ENCODE measurements around the gene PTCD2. TPM values are rescaled to one million over a fixed set of nuclear protein-coding genes. Genes with fewer than 3 reads are reported as not detected.

The PTCD2 gene
- total and polyA plus RNA-seq, 9 of the 15 experiments (the other 6 are each of a cell fraction or from before 2014, with no cell fraction given): 11.9 to 28.5 (median 18.6) TPM

DNA sequence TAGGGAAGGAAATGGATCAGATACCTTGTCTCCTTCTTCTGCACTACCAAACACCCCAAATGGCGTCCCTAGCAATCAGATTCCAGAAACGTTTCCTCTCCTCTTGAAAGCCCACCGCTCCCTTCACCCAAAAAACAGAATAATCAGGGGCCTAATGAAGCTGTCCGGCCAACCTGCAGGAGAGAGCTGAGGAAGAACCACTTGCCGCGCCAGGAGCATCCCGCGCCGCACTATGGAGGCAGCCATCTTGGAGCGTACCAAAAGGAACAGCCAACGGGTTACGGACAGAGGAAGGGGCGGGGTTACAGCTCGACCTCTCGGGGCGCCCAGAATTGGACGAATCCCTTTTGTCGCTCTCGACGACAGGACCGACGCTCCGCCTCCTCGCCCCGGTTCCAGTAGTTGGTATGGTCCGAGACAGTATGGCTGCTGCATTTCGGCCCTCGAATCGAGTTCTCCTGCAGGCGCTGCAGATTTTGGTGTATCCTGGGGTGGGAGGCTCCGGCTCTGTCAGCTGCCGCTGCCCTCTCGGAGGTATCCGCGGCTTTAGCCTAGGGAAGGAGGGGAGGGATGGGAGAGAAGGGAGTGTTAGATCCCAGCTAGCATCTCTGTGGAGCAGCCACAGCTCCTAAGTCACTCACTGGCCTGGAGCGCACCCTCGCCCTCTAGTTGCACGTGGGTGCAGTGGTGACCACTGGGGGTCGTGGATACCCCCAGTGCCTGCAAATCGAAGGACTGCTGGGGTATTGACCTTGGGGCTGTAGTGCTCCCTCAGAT is at the start of gene PTCD2, which contains the start of gene MRPS27 (continued):
- TF ChIP-seq ZNF586 (CRISPR knock-in tag; conservative IDR thresholded peaks at IDR 0.05): no peak
- TF ChIP-seq GABPA (tag; conservative IDR thresholded peaks at IDR 0.05; ENCODE audit: low read depth): peak; percentile 77
- no peak for TF ChIP-seq STAT5A (IDR thresholded peaks at IDR 0.05; ENCODE audit: borderline replicate concordance, low read length)
- TF ChIP-seq, protein P1, sequence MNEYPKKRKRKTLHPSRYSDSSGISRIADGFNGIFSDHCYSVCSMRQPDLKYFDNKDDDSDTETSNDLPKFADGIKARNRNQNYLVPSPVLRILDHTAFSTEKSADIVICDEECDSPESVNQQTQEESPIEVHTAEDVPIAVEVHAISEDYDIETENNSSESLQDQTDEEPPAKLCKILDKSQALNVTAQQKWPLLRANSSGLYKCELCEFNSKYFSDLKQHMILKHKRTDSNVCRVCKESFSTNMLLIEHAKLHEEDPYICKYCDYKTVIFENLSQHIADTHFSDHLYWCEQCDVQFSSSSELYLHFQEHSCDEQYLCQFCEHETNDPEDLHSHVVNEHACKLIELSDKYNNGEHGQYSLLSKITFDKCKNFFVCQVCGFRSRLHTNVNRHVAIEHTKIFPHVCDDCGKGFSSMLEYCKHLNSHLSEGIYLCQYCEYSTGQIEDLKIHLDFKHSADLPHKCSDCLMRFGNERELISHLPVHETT (CRISPR knock-in tag; conservative IDR thresholded peaks at IDR 0.05 in 1 of 2, IDR thresholded peaks at IDR 0.05 in 1 of 2): peak in 1 of 2 experiments; percentile 45; a peak in 1 of 4 replicates
- 0 out of 2 replicates have a peak, but pooled peaks have one; percentile 45 for TF ChIP-seq FOXJ2 (tag; IDR thresholded peaks at IDR 0.05)
- TF ChIP-seq ZNF274 (IDR thresholded peaks at IDR 0.05; ENCODE audit: borderline replicate concordance, low read depth, low read length): no peak
- TF ChIP-seq ZC3H4 (CRISPR knock-in tag; IDR thresholded peaks at IDR 0.05; ENCODE audit: borderline replicate concordance): peak; percentile 75; the same call in 1 of the 2 replicates
- 0 out of 4 replicates have a peak, but pooled peaks of 1 of the 2 experiments have one; percentile 4 for TF ChIP-seq RAD21 (CRISPR knock-in tag; conservative IDR thresholded peaks at IDR 0.05 in 1 of 2, IDR thresholded peaks at IDR 0.05 in 1 of 2)
- TF ChIP-seq, protein P2, sequence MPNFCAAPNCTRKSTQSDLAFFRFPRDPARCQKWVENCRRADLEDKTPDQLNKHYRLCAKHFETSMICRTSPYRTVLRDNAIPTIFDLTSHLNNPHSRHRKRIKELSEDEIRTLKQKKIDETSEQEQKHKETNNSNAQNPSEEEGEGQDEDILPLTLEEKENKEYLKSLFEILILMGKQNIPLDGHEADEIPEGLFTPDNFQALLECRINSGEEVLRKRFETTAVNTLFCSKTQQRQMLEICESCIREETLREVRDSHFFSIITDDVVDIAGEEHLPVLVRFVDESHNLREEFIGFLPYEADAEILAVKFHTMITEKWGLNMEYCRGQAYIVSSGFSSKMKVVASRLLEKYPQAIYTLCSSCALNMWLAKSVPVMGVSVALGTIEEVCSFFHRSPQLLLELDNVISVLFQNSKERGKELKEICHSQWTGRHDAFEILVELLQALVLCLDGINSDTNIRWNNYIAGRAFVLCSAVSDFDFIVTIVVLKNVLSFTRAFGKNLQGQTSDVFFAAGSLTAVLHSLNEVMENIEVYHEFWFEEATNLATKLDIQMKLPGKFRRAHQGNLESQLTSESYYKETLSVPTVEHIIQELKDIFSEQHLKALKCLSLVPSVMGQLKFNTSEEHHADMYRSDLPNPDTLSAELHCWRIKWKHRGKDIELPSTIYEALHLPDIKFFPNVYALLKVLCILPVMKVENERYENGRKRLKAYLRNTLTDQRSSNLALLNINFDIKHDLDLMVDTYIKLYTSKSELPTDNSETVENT (CRISPR knock-in tag; IDR thresholded peaks at IDR 0.05): no peak; the same call in none of the 2 replicates
- TF ChIP-seq ZFP1 (CRISPR knock-in tag; IDR thresholded peaks at IDR 0.05): no peak
- TF ChIP-seq NFRKB (IDR thresholded peaks at IDR 0.05; ENCODE audit: low read depth): peak; percentile 95
- TF ChIP-seq NONO (IDR thresholded peaks at IDR 0.05; ENCODE audit: low read depth in 2 of 2, low read length in 1 of 2): peak in 1 of 2 experiments; percentile 97; a peak in 2 of 4 replicates
- TF ChIP-seq ZFX (CRISPR knock-in tag; IDR thresholded peaks at IDR 0.05): peak; percentile 76
- TF ChIP-seq PTRF (tag; IDR thresholded peaks at IDR 0.05): no peak
- peak in 1 of 2 experiments; percentile 65; a peak in 1 of 4 replicates for TF ChIP-seq KDM4B (IDR thresholded peaks at IDR 0.05; ENCODE audit: borderline replicate concordance in 2 of 2, low read depth in 1 of 2)
- no peak for TF ChIP-seq ZNF124 (CRISPR knock-in tag; IDR thresholded peaks at IDR 0.05)
- no peak for TF ChIP-seq ZNF766 (CRISPR knock-in tag; conservative IDR thresholded peaks at IDR 0.05)
- peak in 1 of 2 experiments; percentile 67; a peak in 1 of 3 replicates for TF ChIP-seq CBX3 (IDR thresholded peaks at IDR 0.05; ENCODE audit: borderline replicate concordance in 1 of 2, low read length in 2 of 2)
